ENCODE data around the gene TNS2. TPM values are rescaled to one million over a fixed set of nuclear protein-coding genes. Genes with fewer than 3 reads are reported as not detected.

Gene TNS2
- total and polyA plus RNA-seq, 2 of the 13 experiments (the other 11 are each of a cell fraction or from before 2014, with no cell fraction given): 8.9 to 20.4 TPM

- no peak for TF ChIP-seq ZSCAN5A (CRISPR knock-in tag; IDR thresholded peaks at IDR 0.05; ENCODE audit: borderline replicate concordance)
- no peak for TF ChIP-seq SIN3A (IDR thresholded peaks at IDR 0.05; ENCODE audit: borderline replicate concordance, low read depth, low read length)
- TF ChIP-seq SMAD3 (CRISPR knock-in tag; IDR thresholded peaks at IDR 0.05): 0 out of 2 replicates have a peak, but pooled peaks have one; percentile 26
- no peak for TF ChIP-seq ZNF589 (CRISPR knock-in tag; conservative IDR thresholded peaks at IDR 0.05)
- no peak for TF ChIP-seq ZNF615 (CRISPR knock-in tag; IDR thresholded peaks at IDR 0.05; ENCODE audit: borderline replicate concordance)
- TF ChIP-seq POGZ (CRISPR knock-in tag; IDR thresholded peaks at IDR 0.05): peak; percentile 15; the same call in 1 of the 2 replicates
- no peak for TF ChIP-seq HNRNPL (IDR thresholded peaks at IDR 0.05; ENCODE audit: low read depth, low read length)
- TF ChIP-seq ZNF607 (CRISPR knock-in tag; IDR thresholded peaks at IDR 0.05; ENCODE audit: borderline replicate concordance): peak; percentile 3; the same call in 1 of the 2 replicates
- TF ChIP-seq ARID3A (IDR thresholded peaks at IDR 0.05; ENCODE audit: low read depth, low read length): no peak
- TF ChIP-seq ZNF20 (CRISPR knock-in tag; IDR thresholded peaks at IDR 0.05): no peak
- peak; percentile 59; the same call in 1 of the 2 replicates for TF ChIP-seq TARDBP (CRISPR knock-in tag; IDR thresholded peaks at IDR 0.05)
- no peak for TF ChIP-seq HIVEP1 (CRISPR knock-in tag; IDR thresholded peaks at IDR 0.05)
- 0 out of 2 replicates have a peak, but pooled peaks have one; percentile 40 for TF ChIP-seq THRA (CRISPR knock-in tag; IDR thresholded peaks at IDR 0.05; ENCODE audit: borderline replicate concordance)
- 0 out of 2 replicates have a peak, but pooled peaks have one; percentile 25 for TF ChIP-seq ZBTB26 (CRISPR knock-in tag; IDR thresholded peaks at IDR 0.05; ENCODE audit: borderline replicate concordance)
- 0 out of 2 replicates have a peak, but pooled peaks have one; percentile 17 for TF ChIP-seq ZNF274 (CRISPR knock-in tag; IDR thresholded peaks at IDR 0.05)
- TF ChIP-seq CREB1 (IDR thresholded peaks at IDR 0.05): no peak
- TF ChIP-seq CREB1 (CRISPR knock-in tag; IDR thresholded peaks at IDR 0.05): no peak
- no peak for TF ChIP-seq MTF1 (CRISPR knock-in tag; IDR thresholded peaks at IDR 0.05)
- peak; percentile 38 for TF ChIP-seq ASH2L (IDR thresholded peaks at IDR 0.05; ENCODE audit: insufficient read length, low read depth, low read length)
- peak; percentile 92 for TF ChIP-seq XRCC5 (optimal IDR thresholded peaks at IDR 0.05; ENCODE audit: low read length)
- TF ChIP-seq NONO (IDR thresholded peaks at IDR 0.05): no peak
- peak; percentile 57; the same call in 1 of the 2 replicates for TF ChIP-seq NONO (CRISPR knock-in tag; conservative IDR thresholded peaks at IDR 0.05)
- 0 out of 2 replicates have a peak, but pooled peaks have one; percentile 33 for TF ChIP-seq TFAP4 (IDR thresholded peaks at IDR 0.05; ENCODE audit: borderline replicate concordance, low read depth)
Measured at GRCh38 chr12:53053218-53054111, 3.6 kb downstream of the TNS2 start (continued).

All from HepG2 (cell line).